Globus pallidus (tissue), 1 donor: ENCODE results near the gene FARS2.
"Not testable (repeated sequence)": the region's sequence is repeated elsewhere in the genome, so short reads cannot be mapped to it uniquely, and the experiment has no call there.

Experiments used
- DNase-seq: peaks from one replicate; pipeline ENCODE4 v3.0.0-alpha.2; 2015; ENCODE audit warnings: low spot score

Gene FARS2

DNA sequence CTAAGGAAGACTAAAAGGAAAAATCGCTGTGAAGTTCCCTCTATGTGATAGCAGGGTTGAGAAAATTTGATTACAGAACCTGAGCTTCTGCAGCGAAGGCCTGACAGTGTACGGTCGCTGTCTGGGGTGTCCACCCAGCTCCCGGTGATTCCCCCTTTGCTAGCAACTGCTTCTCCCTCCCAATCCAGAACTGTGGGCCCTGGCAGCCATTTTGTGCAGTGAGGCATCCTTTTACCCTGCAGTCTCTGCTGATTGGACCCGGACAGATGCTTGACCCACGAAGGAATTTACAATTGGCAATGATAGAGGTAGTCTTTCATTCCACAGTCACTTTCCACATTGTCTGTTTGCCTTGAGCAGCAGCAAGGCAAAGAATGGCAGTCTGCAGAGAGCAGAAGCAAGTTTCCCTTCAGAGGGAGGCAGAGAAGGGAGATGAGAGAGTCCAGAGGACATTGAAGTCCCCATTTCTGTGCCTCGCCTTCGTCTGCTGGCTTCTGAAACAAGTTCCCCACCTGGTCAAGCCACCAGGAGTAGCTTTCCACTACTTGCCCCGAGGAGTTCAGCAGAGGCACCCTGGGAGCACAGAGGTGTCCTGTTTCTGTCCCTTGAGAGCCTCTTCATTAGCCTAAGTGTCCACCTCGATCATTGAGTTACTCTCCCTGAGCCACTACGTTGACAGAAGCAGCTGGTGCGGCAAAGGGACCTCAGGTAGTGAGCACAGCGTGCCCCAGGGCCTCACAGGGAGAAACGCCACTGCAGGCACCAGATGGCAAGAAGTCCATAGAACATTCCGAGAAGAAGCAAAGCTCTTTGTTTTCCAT lies 375.1 kb downstream of the FARS2 start:
- no peak for DNase-seq

DNA sequence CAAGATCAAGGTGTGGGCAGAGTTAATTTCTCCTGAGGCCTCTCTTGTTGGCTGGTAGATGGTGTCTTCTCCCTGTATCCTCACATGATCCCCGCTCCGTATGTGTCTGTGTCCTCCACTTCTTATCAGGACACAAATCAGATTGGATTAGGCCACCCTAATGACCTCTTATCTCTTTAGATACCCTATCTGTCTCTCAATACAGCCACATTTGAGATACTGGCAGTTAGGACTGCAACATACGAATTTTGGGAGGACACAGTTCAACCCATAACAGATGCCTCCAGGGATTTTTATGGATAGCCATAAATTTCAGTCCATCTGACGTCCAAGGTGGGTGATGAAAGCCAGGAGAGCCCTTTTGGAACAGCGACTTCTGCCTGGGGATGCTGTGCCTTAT lies 376.4 kb downstream of the FARS2 start:
- no peak for DNase-seq

DNA sequence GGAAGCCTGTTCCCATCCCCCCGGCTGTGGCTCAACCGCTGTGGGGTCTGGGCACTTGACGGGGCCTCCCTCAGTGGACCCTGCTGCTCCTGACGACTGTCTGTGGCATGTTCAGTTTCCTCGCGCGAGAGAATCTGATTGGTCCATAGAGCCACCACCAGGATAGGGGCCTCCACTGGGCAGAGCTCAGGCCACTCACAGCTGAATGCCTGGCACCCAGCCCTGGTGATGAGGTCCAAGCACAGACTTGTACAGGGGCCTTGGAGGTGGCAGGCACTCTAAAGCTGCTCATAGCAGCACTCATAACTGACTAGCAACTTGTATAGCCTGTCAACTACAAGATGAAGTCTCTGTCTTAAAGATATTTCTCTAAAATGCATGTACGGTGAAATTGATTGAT lies 377.4 kb downstream of the FARS2 start:
- DNase-seq, result peak; percentile 84

DNA sequence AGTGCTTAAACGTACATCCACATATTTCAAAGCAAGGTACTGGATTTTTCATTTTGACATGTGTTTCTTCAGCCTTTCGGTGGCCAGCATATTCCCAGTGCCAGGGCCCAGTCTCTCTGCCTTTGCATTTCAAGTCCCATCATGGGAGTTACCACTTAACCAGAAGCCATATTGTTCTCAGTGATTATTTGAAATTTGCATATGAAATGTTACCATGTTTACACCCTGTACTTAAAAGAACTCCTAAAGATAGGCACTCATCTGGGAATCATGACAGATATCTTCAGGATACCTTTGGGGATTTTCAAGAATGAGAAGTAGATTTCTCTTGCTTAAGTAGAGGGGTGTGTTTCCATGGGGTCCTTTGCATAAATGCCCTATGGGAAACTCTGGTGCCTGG lies 377.9 kb downstream of the FARS2 start:
- DNase-seq, result no peak

GRCh38 chr6:5640614-5641013 lies 379.3 kb downstream of the FARS2 start:
- no peak for DNase-seq

DNA sequence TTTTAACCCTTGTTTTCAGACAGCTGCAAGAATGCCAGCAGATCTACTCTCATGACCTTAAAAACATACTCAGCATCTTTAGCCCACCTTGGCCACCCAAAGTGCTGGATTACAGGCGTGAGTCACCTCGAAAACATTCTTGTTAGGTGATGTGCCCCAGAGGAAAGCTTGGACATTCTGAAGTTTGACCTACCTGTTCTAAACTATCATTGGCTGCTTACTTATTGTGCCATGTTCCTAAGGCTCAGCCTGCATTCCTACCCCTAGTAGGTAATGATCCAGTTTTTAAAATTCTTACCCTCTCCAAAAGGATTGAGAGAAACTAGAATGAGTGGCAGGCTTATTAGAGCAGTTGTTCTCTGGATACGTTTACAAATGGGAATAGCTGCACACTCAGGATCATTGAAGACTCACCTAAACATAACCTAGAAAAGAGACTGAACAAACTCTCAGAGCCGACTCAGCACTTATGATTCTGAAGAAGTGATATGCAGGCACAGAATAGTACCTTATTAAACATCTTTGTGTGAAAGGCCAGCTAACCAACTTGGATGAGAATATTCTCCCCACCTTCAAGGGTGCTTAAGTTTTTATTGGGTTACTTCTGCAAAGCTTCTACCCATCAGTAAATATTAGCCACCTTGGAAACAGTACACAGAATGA lies 383.3 kb downstream of the FARS2 start:
- DNase-seq, result no peak

GRCh38 chr6:5645328-5646290 lies 384.3 kb downstream of the FARS2 start:
- no peak for DNase-seq

- no peak for DNase-seq
Measured at GRCh38 chr6:5652406-5653137, 391.3 kb downstream of the FARS2 start.

DNA sequence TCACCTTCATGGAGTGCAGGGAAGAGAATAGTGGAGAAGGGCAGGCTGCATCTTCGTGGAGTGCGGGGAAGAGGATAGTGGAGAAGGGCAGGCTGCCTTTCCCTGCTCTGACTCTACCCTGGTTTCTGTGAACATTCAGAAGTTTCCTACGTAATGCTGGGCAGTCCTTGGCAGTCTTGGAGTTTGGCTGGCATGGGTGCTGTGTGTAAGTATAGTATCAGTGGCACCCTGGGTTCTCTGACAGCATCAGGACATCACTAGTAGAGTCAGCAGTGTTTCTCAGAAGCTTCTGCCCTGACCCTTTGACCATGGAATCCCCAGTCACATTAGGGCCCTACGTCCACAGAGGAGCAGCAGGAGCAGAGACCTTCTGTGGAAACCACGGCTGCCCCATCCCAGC lies 392.5 kb downstream of the FARS2 start:
- no peak for DNase-seq

DNA sequence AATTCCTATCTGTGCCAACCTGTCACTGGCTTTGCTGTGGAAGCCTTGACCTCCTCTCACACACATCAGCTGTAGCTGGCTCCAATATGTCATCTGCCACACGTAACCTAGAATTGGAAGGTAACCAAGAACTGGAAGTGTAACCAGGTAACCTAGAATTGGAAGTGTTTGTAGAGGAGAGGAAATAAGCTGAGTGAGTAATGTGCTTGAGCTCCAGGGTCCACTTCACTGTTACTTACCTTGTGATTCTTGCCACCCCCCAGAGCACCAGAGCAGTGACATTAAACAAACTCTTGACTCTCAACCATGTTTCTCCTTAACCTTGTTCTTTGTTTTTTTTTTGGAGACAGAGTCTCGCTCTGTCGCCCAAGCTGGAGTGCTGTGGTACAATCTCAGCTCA lies 394.9 kb downstream of the FARS2 start:
- DNase-seq, result no peak

- DNase-seq, result not testable (repeated sequence)
Measured at GRCh38 chr6:5656695-5657094, 395.4 kb downstream of the FARS2 start.

GRCh38 chr6:5657684-5658430 lies 396.5 kb downstream of the FARS2 start:
- DNase-seq, result no peak

DNA sequence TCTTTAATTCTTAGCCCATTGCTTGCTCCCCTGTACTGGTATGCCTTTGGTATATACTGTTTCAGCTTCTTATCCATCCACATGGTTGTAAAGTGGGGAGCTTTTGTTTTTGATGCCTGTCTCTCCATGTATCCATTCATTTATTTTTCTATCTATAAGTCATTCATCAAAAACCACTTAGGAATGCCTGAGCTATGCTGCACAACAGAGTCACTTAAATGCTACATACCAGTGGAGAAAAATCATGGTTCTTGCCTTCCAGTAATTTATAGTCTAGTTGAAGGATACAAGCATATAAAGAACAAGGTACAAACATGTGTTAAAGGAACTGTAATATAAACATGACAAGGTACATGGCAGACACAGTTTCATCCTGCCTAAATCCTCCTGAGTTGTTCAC lies 398.2 kb downstream of the FARS2 start:
- DNase-seq, result no peak

DNA sequence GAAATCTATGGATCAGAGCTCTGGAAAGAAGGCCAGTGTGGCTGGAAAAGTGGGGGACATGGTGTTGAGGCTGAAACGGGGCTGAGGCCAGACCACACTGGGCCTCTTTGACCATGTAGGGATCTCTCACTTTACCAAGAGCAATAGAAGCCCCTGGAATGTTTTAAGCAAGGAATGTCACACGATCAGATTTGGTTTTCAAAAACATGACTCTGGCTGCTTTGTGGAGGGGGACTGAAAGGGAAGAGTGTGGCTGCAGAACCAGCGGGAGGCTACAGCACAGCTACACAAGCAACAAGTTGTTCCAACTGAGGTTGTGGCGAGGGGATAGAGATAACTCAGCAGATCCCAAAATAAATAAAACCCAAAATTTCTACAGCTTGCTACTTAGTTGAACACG lies 399.5 kb downstream of the FARS2 start:
- no peak for DNase-seq

DNA sequence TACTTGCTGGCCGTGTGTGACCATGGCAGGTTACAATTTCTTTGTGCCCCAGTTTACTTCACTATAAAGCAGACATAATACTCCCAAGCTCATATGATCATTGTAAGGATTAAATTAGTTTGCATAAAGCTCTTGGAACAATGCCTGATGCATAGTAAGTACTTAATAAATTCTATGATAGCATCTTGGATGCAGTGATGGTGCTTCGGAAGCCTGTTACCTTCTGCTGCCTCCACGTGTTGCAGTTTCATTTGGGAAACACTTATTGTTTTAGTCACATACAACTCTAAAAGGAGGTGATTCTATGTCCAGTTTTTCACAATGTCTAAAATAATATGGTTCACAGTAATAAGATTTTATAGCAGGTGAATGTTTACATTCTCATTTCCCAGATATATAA lies 401.5 kb downstream of the FARS2 start:
- no peak for DNase-seq

DNA sequence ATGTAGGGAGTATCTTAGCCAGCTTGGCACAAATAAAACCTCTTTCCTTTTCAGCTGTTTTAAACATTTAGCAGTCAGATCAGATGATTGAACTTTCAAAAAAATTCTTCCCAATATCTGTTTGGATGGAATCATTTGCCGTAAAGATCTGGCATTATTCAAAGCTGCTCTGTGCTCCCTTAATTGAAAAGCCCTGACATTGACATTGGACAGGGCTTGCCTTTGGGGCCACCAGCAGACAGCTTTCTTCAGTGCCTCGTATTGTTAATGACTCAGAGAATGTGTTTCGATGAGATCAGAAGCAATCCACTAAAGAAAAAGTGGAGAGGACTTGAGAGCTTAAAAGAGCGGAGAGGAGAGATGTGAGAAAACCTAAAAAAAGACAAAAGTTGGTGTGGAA lies 401.9 kb downstream of the FARS2 start:
- no peak for DNase-seq

DNA sequence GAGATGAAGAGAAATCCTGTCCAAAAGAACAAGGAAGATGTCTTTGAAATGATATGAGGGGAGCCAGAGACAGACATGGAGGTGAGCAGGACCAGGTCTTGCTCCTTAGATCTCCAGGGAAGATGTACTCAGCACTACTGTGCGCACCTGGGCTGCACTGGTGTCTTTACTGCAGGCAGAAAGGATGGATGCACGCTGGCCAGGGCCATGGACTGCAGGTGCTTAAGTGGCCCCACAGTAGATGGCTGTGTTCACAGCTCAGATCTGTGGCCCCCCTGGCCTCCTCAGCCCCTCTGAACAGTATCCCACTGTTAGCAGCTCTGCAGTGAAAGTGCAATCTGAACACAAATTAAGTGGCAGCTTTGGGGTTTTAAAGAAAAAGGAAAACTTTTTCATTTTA lies 402.4 kb downstream of the FARS2 start:
- DNase-seq, result no peak

- DNase-seq, result no peak
Measured at GRCh38 chr6:5664149-5664548, 402.8 kb downstream of the FARS2 start.

GRCh38 chr6:5665173-5665572 lies 403.9 kb downstream of the FARS2 start:
- DNase-seq, result no peak

- no peak for DNase-seq
Measured at GRCh38 chr6:5665667-5666066, 404.4 kb downstream of the FARS2 start.

GRCh38 chr6:5666695-5667094 lies 405.4 kb downstream of the FARS2 start:
- no peak for DNase-seq
